H1 (cell line): Measurements from ENCODE around the gene WSCD2. TPM values are rescaled to one million over a fixed set of nuclear protein-coding genes. Genes with fewer than 3 reads are reported as not detected.

Source experiments
- CEBPB ChIP-seq: IDR thresholded peaks from 2 replicates; pipeline ENCODE4 v1.6.1; 2012; ENCODE audit warnings: low read depth, low read length
- CHD7 ChIP-seq: fragments of 300-600 bp; sonication (generic); IDR thresholded peaks from 2 replicates; pipeline ENCODE4 v1.7.1; 2012; ENCODE audit warnings: low read length, moderate library complexity, mild to moderate bottlenecking, inconsistent platforms; ENCODE audit not compliant: insufficient replicate concordance
- HDAC2 ChIP-seq, 2 experiments: fragments of 300-600 bp in 1 of 2; sonication (generic) in 1 of 2; IDR thresholded peaks; 2 replicates each; pipeline ENCODE4 v1.6.1; 2011 to 2012; ENCODE audit warnings: low read depth in 2 of 2, low read length in 2 of 2, mild to moderate bottlenecking in 2 of 2, moderate library complexity in 2 of 2, borderline replicate concordance in 1 of 2, inconsistent platforms in 1 of 2
- POU5F1 ChIP-seq: IDR thresholded peaks from 2 replicates; pipeline ENCODE4 v1.6.1; 2011; ENCODE audit warnings: low read depth, mild to moderate bottlenecking, low read length, moderate library complexity
- SIRT6 ChIP-seq: IDR thresholded peaks from one replicate; pipeline ENCODE4 v1.7.1; 2012; ENCODE audit warnings: low read length, inconsistent platforms
- polyA plus RNA-seq, 7 experiments: library from polyadenylated mRNA; depleted of rRNA in 3 of 7; stranded (reverse) in 5 of 7; unstranded in 2 of 7; fragments of >200 nt in 5 of 7; fragments of 200-250 nt in 2 of 7; gene quantifications; 1 replicate in 5 of 7; 2 replicates in 1 of 7; 4 replicates in 1 of 7; pipeline versions ENCODE4 v1.2.1 to v1.2.3, GENCODE V29; 2011 to 2013; ENCODE audit warnings: missing spikeins in 2 of 7, mixed read lengths in 2 of 7
- total RNA-seq: library from RNA; stranded (reverse); fragmentation: NEBNext Ultra II Directional; extraction: Animal tissue kit (Norgen Biotek cat#: 25700); gene quantifications from 2 replicates; pipeline ENCODE4 v1.2.1, GENCODE V29; 2021

Gene WSCD2
- total and polyA plus RNA-seq, 2 of the 8 experiments (the other 6 are each of a cell fraction or from before 2014, with no cell fraction given): 1.3 to 2.2 TPM

- TF ChIP-seq CHD7 (no peak), SIRT6 (no peak), HDAC2 (IDR thresholded peaks at IDR 0.05; ENCODE audit: borderline replicate concordance in 1 of 2, low read depth in 2 of 2, low read length in 2 of 2) (no peak), POU5F1 (no peak), CEBPB (no peak)
Measured at GRCh38 chr12:108296945-108297344, 167.9 kb downstream of the WSCD2 start (continued).
